GM12874 (cell line): Measurements from ENCODE around the gene CYLD.

ENCODE experiments used
- CTCF ChIP-seq: IDR thresholded peaks from 2 replicates; pipeline ENCODE4 v1.5.1; 2011; ENCODE audit warnings: low read depth, mild to moderate bottlenecking, control low read depth, low read length, moderate library complexity; ENCODE audit not compliant: insufficient read depth

CYLD gene

GRCh38 chr16:50815382-50815781, 73.5 kb downstream of the CYLD start:
- TF ChIP-seq CTCF = no peak

GRCh38 chr16:50816901-50817555, 75.1 kb downstream of the CYLD start:
- no peak for TF ChIP-seq CTCF

- no peak for TF ChIP-seq CTCF
Measured at GRCh38 chr16:50818380-50818779, 76.5 kb downstream of the CYLD start.

GRCh38 chr16:50819706-50820105, 77.8 kb downstream of the CYLD start:
- TF ChIP-seq CTCF = no peak

- TF ChIP-seq CTCF = no peak
Measured at GRCh38 chr16:50820225-50820624, 78.3 kb downstream of the CYLD start.

GRCh38 chr16:50821586-50821985, 79.7 kb downstream of the CYLD start:
- TF ChIP-seq CTCF = no peak

GRCh38 chr16:50822671-50823070, 80.8 kb downstream of the CYLD start:
- TF ChIP-seq CTCF = no peak

GRCh38 chr16:50826797-50827316, 85.0 kb downstream of the CYLD start:
- TF ChIP-seq CTCF = no peak
